GM21576 (cell line): ENCODE measurements around the gene MEP1B.
"Not testable (repeated sequence)": the region's sequence is repeated elsewhere in the genome, so short reads cannot be mapped to it uniquely, and the experiment has no call there.

Source experiments
- ATAC-seq: cut with Tn5 transposase; IDR thresholded peaks from one replicate; pipeline ENCODE4 v1.9.1; 2021; ENCODE audit warnings: mild to moderate bottlenecking, moderate library complexity; ENCODE audit not compliant: unreplicated experiment

The MEP1B gene

DNA sequence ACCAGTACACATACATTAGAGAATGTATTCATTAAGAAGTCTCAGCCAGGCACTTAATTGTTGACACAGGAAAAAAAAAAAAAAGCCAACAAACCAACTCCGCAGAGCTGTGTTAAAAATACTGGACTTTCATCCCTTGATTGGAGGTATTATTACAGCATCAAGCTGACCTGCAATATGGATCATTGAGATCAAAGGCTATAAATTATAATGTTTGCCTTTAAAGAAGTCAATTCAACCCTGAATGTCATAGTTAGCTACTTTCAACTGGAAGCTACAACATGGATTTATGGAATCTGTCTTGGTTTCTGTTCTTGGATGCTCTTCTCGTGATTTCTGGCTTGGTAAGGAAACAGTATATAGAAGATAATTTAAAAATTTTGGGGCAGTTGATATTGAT lies at the start of gene MEP1B:
MEP1B (plus strand) TSS at position 250 of the 400 bp plus-strand sequence; CDS start at position 282, 32 bp downstream.
- ATAC-seq = no peak

DNA sequence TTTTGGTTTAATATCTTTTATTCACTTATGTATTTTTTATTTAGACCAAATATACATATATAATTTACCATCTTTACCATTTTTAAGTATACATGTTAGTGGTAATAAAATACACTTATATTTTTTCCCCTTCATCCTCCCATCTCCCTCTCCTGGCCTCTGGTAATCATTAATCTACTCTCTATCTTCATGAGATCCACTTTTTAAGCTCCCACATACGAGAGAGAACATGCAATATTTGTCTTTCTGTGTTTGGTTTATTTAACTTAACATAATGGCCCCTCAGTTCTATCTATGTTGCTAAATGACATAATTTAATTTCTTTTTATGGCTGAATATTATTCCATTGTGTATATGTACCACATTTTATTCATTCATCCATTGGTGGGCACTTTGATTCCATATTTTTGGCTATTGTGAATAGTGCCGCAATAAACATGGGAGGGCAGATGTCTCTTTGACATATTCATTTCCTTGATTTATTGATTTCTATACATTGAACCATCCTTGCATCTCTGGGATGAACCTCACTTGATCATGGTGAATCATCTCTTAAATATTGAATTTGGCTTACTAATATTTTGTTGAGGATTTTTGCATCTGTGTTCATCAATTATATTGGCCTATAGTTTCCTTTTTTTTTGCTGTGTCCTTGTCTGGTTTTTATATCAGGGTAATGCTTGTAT lies 41.5 kb upstream of the MEP1B start:
- ATAC-seq = no peak

DNA sequence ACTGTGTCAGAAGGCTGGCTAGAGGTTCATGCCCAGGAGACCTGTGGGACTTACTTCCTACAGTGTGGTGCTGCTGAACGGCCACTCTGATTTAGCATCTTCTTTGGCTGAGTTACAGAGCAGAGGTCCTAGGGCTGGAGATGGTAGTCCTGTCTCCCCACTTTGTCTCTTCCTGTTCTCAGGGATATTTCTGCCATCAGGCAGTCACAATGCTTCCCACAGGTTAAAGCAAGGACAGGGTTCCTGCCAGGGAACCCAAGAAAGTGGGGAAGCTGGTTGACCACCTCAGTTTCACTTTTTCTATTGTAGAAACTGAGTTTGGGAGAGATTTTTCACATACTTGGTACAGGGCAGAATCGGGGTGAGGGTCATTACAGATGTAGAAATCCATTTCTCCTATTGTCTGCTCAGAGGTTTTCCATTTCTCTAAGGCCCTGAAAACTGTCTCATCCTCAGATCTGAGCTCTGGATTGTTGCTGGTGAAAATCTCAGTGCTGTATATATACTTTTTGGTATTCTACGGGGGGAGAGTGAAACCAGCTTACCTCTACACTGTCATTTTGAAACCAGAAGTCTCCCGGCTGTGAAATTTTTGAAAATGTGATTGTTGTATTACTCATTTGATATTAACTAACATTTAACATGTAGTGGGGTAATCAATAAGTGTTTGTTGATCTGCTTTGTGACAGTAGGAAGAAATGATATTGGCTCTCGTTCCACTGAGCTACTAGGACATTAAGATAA lies 37.0 kb upstream of the MEP1B start:
- ATAC-seq = peak; percentile 87

DNA sequence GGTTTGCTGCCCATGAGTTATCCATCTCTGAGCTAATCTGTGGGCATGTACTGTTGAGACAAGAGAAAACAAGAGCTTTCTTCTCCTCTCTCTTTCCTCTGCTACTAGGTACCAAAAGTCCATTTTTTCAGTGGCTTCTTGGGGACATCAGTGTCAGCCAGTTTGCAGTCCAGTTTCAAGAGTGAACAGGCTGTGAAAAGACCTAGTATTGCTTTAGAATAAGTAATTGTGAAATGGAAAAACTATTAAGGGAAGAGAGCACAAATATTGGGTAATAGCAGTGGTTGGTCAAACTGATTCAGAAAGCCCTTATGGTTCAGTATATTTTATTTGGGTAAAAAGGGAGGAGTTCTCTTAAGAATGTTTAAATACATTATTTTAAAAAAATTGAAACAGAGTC lies 33.0 kb upstream of the MEP1B start:
- no peak for ATAC-seq

DNA sequence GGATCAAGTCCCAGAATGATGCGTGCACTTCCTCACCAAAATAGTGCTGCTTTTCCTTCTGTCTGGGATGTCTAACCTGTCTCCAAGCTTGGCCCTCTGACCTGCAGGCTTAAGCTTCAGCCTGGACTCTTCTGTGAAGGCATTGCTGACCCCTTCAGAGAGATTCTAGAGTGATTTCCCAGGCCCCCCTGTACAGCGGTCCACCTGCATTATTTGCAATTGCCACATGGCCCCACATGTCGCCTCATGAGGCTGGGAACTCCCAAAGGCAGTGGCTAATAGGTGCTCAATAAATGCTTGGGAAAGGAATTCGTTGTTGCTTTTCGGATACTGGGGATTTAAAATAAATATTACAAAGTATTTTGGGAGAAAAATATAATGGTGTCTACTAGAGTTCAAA lies 32.3 kb upstream of the MEP1B start:
- ATAC-seq = no peak

DNA sequence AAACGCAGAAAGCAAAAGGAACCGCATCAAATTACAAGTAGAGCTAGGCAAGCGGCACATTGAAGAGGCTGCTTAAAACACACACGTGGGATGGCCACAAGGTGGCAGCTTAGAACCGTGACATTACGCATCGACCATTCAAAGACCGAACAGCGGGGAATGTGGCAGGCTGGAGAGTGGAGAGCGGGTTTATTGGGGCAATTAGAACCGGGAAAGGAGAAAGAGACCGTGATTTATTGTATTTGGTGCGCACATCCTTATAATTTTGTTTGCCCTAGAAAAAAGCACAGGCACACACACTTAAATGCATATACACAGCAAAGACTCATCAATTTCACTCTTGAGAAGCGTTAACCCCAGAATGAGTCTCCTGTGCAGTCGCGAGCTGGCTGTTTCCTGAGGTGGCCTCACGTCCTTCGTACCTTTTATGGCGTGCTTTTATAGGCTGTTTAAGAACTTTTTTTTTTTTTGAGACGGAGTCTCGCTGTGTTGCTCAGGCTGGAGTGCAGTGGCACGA lies 31.7 kb upstream of the MEP1B start:
- peak; percentile 94 for ATAC-seq

- ATAC-seq = not testable (repeated sequence)
These were observed 31.2 kb upstream of the MEP1B start for GRCh38 chr18:32158631-32159030.

DNA sequence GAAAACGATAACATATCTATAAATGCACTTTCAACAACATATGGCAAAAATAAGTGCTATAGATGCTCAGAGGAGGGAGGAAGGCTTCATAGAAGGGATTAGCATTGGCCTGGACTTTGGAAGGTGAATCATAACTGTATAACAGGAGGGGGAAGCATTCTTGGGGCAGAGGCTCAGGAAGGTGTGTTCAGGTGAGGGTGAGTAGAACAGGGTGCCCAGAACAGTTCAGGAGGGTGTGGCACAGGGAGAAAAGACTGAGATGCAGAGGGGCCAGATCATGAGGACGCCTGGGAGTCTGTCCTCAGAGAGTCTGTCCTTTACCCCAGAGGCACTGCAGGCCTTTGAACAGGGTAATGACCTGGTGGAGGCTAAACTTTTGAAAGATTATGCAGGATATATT lies 29.3 kb upstream of the MEP1B start:
- ATAC-seq = no peak

GRCh38 chr18:32167980-32168730 lies 21.7 kb upstream of the MEP1B start:
- ATAC-seq = no peak

- ATAC-seq = no peak
These were observed 16.2 kb upstream of the MEP1B start for GRCh38 chr18:32173654-32174053.

GRCh38 chr18:32174719-32175118 lies 15.1 kb upstream of the MEP1B start:
- no peak for ATAC-seq

DNA sequence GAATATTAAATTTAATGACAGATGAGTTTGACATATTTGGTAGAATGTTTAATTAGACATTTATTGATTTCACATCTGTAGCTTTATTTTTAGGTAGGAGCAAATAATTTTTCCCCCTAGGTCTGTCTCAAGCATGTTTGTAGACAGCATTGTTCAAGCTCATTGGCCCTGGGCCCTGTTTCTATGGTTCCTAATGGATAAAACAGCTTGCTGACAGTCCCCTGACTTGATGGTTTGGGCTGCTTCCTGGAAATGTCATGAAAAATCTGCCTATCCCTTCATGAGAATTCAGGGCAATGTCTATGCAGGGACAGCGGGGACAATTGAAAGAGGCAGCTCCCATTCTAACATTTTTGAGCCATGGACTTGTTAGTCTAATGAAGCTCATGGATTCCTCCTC lies 14.6 kb upstream of the MEP1B start:
- no peak for ATAC-seq

DNA sequence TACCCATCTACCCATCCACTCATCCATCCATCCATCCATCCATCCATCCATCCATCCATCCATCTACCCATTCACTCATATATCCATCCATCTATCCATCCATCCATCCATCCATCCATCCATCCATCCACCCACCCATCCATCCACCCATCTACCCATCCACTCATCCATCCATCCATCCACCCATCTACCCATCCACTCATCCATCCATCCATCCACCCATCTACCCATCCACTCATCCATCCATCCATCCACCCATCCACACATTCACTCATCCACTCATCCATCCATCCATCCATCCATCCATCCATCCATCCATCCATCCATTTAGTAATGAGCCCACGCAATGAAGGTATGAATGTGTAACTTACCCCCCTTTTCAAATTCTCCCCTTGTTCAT lies 13.1 kb upstream of the MEP1B start:
- ATAC-seq = not testable (repeated sequence)

- ATAC-seq = no peak
These were observed 12.3 kb upstream of the MEP1B start for GRCh38 chr18:32177530-32177929.

DNA sequence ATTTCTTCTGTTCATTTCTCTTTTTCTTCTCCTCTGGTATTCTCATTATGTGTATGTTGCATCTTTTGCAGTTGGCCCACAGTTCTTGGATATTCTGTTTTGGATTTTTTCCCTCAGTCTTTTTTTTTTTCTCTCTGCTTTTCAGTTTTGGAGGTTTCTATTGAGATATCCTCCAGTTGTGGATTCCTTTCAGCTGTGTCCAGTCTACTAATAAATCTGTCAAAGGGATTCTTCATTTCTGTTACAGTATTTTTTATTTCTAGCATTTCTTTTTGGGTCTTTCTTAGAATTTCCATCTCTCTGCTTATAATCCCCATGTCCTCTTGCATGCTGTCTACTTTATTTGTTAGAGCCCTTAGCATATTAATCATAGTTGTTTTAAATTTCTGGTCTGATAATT lies 6.3 kb upstream of the MEP1B start:
- no peak for ATAC-seq

GRCh38 chr18:32190209-32190608 lies 370 bp downstream of the MEP1B start:
- no peak for ATAC-seq

DNA sequence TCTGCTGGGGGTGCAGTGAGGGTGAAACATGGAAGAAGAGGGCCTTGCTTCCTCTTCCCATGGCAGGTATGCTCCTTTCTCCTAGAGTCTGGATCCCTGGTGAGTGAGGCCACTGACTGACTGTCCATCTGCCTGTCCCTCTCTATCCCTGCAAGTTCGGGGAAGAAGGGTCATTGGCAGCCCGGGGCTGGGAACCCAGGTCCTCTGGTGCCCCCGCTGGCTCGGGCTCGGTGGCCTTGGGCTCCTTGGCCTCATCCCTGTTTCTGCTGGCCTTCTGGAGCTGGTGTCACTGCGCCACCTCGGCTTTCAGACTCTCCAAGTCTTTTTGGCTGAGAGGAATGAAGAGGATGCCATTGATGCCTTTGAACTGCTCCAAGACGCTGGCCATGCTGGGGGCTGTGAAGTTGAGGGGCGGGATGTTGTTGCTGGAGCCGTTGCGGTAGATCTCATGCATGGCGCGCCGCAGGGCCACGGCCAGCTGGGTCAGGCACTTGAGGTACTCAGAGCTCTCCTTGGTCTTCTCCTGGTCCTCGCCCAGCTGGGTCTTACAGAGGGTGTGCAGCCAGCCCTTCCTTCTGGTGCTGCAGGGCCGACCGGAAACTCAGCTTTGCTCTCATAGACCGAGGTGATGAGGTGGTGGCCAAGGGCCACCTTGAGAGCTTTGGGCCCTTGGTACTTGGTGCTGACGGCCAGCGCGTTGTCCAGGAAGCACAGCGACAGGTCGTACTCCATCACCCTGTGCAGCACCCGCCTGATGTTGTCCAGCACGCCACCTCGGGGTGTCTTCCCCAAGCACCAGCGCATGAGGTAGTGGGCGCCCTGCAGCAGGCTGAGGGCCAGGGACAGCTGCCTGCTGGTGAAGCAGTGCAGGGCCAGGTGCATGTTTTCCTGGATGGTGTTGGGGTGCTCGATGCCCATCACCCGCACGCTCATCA lies 6.3 kb downstream of the MEP1B start:
- no peak for ATAC-seq

DNA sequence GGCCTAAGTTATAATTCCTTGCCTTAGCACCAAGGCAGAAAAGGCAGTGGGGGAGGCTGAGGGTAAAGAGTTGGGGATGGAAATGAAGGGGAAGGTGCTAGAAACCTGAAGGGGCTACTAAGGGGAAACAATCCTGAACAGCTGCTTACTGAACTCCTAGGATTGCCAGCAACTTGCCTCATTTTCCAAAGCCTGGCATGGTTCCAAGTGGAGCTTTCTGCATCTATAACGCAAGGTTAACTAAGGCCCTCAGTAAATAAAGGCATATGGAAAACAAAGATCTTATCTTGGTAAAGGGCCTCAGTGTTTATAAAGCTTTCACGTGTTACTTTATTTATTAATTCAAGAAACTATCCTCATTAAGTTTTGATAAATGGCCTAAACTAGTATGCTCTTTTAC lies 10.9 kb downstream of the MEP1B start:
- no peak for ATAC-seq

DNA sequence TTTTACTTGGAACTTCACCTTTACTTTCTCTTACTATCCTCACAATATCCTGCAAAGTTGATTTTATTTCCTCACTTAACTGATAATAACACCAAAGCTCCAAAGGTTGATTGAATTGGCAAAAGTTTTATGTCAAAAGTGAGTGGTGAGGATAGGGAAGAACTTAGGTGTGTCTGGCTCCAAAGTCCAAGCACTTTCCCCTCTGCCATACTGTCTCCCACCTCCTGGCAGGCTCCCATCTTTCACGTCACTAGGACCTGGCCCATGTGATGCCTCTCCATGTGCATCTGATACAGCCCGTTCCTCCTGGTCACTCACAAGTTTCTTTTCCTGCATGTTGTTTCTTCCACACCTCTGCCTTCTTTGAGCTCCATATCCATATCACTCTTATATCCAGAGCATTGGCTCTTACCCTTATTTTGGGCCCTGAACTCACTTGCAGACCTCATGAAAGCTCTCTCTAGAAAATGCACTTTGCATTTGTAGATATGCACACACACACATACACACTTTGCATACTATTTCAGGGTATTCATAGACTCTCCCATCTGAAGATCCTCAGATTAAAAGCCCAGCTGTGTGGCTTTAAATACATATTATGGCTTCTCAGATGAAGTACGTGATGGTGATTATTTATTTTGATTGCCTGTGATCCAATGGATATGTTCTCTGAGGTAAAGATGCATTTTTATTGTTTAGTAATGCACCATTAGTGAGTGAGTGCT lies 12.3 kb downstream of the MEP1B start:
- ATAC-seq = no peak

DNA sequence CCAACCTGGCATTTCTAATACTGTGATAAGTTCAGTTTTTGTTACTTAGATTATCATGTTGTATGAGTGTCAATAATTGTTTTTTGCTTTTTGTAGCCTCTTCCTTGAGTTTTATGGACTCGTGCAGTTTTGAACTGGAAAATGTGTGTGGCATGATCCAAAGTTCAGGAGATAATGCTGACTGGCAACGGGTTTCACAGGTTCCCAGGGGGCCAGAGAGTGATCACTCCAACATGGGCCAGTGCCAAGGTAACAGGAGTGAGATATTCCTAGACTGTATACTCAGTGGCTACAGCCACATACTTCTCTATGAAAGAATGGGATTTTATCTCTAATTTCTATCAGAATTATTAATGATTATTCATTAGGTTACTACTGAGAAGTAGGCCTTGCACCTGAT lies 18.2 kb downstream of the MEP1B start:
- no peak for ATAC-seq
